Measurements from ENCODE around the gene MBTPS1. TPM values are rescaled to one million over a fixed set of nuclear protein-coding genes. Genes with fewer than 3 reads are reported as not detected.

The MBTPS1 gene
- total and polyA plus RNA-seq, 9 of the 15 experiments (the other 6 are each of a cell fraction or from before 2014, with no cell fraction given), result 2.8 to 57.6 (median 43.8) TPM

- peaks cover 76% of the 10 kb centered on the region for H3K79me2 ChIP-seq (ENCODE audit: control insufficient read depth, insufficient read depth, low read length)
- 63% methylated on average over 2 of the region's 2 CpGs for WGBS (ENCODE audit: insufficient coverage, low coverage, missing lambda C conversion rate)
- H3K9me3 ChIP-seq (replicated peaks; ENCODE audit: control insufficient read depth, insufficient read depth, low read depth, low read length), result no peaks in the 10 kb centered on the region
- H3K4me2 ChIP-seq (ENCODE audit: insufficient read depth, low read length), result no peak overlapping the region
- DNase-seq (ENCODE audit: extremely low read depth in 1 of 4, low spot score in 3 of 4) (no peak), ATAC-seq (no peak; the same call in 2 of the 3 replicates), FAIRE-seq (no peak)
- no peaks in the 10 kb centered on the region for H3K4me1 ChIP-seq (replicated peaks in 1 of 2; ENCODE audit: control insufficient read depth in 2 of 2, insufficient read depth in 2 of 2, low read length in 2 of 2)
- no peaks in the 10 kb centered on the region for H3K27me3 ChIP-seq (ENCODE audit: control insufficient read depth in 2 of 2, insufficient read depth in 2 of 2, low read length in 2 of 2)
- CTCF ChIA-PET (ENCODE audit: low intra/inter-chr PET ratio), result no interaction called here
- H3K9me1 ChIP-seq (ENCODE audit: control insufficient read depth, insufficient read depth, low read length), result no peaks in the 10 kb centered on the region
- intact Hi-C loops (cut with micrococcal nuclease), result no loop called here
- peaks cover 23% of the 10 kb centered on the region; the same call in 2 of the 3 replicates for H3K36me3 ChIP-seq (ENCODE audit: control insufficient read depth, insufficient read depth, low read length)
- no peak overlapping the region; a peak in 1 of 4 replicates for H3K9ac ChIP-seq (ENCODE audit: insufficient read depth in 1 of 2, low read depth in 2 of 2, low read length in 2 of 2)
- POLR2A ChIA-PET, result interaction anchor here (1.1 to 3.6 kb wide), 3 partner anchors 7 to 10 kb away, joined by 3 to 32 read pairs (median 5); partner anchors contain the start of gene MBTPS1
- H4K20me1 ChIP-seq (replicated peaks; ENCODE audit: control insufficient read depth, insufficient read depth, low read length), result peaks cover 20% of the 10 kb centered on the region
- H3K27ac ChIP-seq (ENCODE audit: extremely low read depth, low read depth, low read length), result no peak overlapping the region
- in situ Hi-C loops (cut with MboI), result no loop called here
- H3K4me3 ChIP-seq, result no peak overlapping the region
- no peak overlapping the region for H2AFZ ChIP-seq (ENCODE audit: low read depth, low read length)
- no TSS peak for BruUV-seq (replicated peaks)
- TF ChIP-seq GABPB2 (CRISPR knock-in tag; conservative IDR thresholded peaks at IDR 0.05) (no peak), ADNP (tag; IDR thresholded peaks at IDR 0.05) (no peak), ZNF655 (CRISPR knock-in tag; IDR thresholded peaks at IDR 0.05) (no peak), SOX6 (IDR thresholded peaks at IDR 0.05) (no peak), ERF (CRISPR knock-in tag; IDR thresholded peaks at IDR 0.05) (no peak), E2F8 (IDR thresholded peaks at IDR 0.05; ENCODE audit: low read depth, partially characterized antibody) (no peak), ZNF23 (CRISPR knock-in tag; IDR thresholded peaks at IDR 0.05) (no peak), KAT2B (IDR thresholded peaks at IDR 0.05; ENCODE audit: low read depth, low read length) (no peak), SP2 (IDR thresholded peaks at IDR 0.05; ENCODE audit: extremely low read depth, low read depth, low read length, poor library complexity, severe bottlenecking) (no peak), NFE2L1 (tag; IDR thresholded peaks at IDR 0.05; ENCODE audit: borderline replicate concordance, low read depth) (no peak)
- TF ChIP-seq, protein P1, sequence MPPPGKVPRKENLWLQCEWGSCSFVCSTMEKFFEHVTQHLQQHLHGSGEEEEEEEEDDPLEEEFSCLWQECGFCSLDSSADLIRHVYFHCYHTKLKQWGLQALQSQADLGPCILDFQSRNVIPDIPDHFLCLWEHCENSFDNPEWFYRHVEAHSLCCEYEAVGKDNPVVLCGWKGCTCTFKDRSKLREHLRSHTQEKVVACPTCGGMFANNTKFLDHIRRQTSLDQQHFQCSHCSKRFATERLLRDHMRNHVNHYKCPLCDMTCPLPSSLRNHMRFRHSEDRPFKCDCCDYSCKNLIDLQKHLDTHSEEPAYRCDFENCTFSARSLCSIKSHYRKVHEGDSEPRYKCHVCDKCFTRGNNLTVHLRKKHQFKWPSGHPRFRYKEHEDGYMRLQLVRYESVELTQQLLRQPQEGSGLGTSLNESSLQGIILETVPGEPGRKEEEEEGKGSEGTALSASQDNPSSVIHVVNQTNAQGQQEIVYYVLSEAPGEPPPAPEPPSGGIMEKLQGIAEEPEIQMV (tag; conservative IDR thresholded peaks at IDR 0.05; ENCODE audit: low read depth), result no peak
- TF ChIP-seq, protein P2, sequence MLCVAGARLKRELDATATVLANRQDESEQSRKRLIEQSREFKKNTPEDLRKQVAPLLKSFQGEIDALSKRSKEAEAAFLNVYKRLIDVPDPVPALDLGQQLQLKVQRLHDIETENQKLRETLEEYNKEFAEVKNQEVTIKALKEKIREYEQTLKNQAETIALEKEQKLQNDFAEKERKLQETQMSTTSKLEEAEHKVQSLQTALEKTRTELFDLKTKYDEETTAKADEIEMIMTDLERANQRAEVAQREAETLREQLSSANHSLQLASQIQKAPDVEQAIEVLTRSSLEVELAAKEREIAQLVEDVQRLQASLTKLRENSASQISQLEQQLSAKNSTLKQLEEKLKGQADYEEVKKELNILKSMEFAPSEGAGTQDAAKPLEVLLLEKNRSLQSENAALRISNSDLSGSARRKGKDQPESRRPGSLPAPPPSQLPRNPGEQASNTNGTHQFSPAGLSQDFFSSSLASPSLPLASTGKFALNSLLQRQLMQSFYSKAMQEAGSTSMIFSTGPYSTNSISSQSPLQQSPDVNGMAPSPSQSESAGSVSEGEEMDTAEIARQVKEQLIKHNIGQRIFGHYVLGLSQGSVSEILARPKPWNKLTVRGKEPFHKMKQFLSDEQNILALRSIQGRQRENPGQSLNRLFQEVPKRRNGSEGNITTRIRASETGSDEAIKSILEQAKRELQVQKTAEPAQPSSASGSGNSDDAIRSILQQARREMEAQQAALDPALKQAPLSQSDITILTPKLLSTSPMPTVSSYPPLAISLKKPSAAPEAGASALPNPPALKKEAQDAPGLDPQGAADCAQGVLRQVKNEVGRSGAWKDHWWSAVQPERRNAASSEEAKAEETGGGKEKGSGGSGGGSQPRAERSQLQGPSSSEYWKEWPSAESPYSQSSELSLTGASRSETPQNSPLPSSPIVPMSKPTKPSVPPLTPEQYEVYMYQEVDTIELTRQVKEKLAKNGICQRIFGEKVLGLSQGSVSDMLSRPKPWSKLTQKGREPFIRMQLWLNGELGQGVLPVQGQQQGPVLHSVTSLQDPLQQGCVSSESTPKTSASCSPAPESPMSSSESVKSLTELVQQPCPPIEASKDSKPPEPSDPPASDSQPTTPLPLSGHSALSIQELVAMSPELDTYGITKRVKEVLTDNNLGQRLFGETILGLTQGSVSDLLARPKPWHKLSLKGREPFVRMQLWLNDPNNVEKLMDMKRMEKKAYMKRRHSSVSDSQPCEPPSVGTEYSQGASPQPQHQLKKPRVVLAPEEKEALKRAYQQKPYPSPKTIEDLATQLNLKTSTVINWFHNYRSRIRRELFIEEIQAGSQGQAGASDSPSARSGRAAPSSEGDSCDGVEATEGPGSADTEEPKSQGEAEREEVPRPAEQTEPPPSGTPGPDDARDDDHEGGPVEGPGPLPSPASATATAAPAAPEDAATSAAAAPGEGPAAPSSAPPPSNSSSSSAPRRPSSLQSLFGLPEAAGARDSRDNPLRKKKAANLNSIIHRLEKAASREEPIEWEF (CRISPR knock-in tag; IDR thresholded peaks at IDR 0.05), result no peak
Measured at GRCh38 chr16:84107921-84108320, 8.8 kb downstream of the MBTPS1 start.
